HG03460 (cell line): Measurements from ENCODE around the gene ADD1.

ENCODE experiments used
- ATAC-seq: cut with Tn5 transposase; IDR thresholded peaks from one replicate; pipeline ENCODE4 v1.9.1; 2021; ENCODE audit not compliant: unreplicated experiment

Gene ADD1

DNA sequence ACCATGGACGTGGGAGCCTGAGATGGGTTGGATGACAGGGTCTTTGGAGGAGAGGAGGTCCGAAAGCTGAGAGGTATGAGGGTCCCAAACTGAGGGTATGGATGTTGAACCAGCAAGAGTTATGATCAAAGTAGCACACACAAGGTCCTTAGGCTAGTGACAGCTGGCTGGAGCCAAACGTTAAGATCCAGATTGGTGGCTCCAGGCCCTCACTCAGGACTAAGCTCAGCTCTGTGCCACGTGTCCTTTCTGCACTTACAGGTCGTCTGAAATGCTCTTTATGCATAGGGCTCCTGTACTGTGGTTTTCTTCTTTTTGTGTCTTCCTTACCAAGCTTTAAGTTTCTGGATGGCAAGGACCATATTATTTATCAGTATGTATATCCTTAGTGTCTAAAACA, 35.4 kb downstream of the ADD1 start:
- ATAC-seq = no peak

DNA sequence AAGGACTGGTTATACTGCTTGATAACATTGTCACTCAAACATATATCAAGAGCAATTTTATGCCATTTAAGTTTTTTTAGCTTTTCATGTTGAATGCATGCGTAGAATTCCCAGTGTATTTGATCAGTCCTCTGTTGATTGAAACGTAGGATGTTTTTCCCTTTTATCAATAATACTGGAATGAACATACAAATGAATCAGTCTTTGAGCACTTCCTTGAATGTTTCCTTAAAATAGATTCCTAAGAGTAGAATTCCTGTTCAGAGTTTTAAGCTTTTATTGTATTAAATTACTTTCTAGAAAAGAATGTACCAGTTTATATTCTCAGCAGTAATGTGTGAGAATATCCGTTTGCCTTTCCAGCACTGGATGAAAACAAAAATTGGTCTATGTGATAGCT, 37.8 kb downstream of the ADD1 start:
- ATAC-seq = no peak

DNA sequence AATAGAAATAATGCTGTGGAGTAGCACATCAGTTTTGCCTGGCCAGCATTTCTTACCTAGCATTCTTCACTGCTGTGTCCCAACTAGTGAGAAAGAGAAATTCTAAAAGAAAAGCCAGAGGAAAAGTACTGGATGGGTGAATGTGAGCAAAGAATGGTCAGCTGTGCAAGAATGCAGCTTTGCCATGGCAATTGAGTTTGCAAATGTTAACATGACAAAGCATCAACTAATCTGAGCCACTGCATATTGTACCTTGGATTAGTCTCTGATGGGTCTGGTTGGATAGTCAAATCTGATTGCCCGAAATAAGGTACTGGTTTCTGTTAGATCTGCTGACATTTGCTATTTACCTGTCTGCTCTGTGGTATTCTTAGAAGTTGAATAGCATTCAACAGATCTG, 38.7 kb downstream of the ADD1 start:
- no peak for ATAC-seq

DNA sequence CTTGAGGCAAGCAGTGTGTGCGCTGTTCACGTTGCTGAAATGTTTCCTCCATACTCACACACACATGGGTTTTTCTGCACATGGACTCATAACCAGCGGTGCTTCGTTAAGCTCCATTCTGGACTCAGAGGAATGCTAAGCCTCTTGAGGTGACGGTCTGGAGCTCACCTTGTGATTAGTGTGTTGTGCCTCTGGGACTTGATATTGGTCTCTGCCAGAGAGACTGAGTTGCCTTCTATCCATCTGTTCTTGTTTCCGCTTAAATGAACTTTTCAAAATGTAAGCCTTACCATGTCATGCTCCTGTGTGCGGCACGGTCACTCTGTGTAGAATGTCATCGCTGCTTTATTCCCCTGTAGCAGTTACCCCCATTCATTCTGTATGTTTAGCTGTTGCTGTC, 42.5 kb downstream of the ADD1 start:
- no peak for ATAC-seq

DNA sequence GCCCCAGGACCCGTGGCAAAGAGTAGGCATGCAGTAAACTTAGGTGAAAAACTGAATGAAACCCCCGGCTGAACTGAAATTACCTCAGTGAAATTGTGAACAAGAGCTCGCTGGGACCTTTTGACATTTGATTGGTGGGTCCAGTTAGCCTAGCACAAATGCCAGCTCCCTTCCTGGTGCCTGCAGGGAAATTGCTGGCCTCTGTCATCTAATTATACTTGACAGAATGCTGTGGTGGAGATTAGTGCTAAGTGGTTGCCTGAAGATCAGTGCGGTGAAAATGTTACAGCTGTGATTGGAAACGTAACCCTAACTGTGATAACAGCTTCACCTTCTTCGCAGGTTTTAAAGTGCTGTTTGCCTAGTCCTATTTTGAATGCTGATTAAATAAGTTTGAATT, 43.0 kb downstream of the ADD1 start:
- no peak for ATAC-seq

DNA sequence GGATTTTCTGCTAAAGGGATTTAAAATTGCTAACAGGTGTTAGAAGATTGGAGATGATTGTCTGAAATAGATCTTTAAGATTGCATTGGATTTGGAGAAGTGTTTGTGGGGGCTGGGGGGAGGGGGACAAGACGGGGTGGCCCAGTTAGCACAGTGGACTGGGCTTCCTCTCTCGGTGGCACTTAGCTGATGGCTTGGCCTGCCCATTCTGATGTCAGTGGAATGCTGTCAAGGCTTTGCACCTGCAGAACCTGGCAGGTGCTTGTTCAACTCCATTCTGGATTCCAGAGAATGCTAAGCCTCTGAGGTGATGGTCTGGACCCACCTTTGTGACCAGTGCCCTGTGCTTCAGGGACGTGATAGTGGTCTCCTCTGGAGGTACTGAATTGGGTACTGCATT, 43.7 kb downstream of the ADD1 start:
- ATAC-seq = no peak

DNA sequence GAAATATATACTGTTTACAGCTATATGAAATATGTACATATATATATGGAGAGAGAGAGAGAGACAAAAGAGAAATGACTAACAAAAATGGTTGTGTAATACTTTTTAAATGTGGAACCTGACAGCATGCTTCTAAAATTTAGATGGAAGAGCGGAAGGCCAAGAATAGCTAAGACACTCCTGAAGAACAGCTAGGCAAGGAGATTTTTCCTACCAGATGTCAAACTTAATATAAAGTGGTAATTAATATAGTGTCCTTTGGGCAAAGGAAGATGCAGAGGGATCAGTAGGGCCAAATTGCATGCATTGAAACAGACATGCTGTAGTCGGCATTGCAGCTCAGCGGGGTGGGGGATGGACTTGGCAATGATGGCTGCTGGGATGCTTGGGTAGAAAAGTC, 45.2 kb downstream of the ADD1 start:
- no peak for ATAC-seq

DNA sequence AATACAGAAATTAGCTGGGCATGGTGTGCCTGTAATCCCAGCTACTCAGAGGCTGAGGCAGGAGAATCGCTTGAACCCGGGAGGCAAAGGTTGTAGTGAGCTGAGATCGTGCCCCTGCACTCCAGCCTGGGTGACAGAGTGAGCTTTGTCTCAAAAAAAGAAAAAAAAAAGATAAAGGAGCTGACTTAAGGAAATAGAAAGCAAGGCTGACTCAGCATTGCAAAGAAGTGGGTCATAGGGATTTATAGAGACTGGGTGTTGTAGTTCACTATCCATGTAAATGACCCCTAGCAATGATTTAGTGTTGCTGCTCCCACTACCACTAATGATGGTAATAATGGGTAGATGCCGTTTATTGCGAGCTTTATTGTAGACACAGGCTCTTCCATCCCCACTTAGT, 47.6 kb downstream of the ADD1 start:
- no peak for ATAC-seq

DNA sequence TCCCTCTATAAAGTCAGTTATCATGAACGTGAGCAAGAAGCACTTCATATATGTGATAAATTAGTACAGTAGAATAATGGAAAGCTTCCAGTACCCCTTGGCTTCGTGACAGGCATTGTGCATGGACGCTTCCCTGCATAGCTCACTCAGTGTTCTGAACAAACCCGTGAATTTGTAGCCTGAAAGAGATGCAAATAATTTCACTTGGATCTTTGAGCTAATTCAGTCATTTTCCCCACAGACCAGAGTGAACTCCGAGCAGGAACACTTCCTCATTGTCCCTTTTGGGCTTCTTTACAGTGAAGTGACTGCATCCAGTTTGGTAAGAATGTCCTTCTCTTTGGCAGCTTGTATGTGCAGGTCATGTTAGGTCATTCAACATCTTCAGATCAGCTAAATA, 50.1 kb downstream of the ADD1 start:
- ATAC-seq = no peak

DNA sequence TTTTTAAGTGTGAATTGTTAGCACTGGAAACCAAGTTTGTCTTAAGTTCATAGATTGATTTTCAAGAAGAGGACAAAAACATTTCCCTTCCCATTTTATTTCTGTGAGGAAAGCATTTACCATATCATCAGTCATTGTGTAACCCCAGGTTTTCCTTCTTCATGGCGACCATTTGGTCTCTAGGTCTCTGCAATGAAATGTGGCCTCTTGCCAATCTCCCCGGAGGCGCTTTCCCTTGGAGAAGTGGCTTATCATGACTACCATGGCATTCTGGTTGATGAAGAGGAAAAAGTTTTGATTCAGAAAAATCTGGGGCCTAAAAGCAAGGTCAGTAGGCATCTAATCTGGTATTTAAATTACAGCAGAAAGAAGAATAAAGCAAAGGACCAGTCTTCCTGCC, 54.4 kb downstream of the ADD1 start:
- ATAC-seq = no peak

DNA sequence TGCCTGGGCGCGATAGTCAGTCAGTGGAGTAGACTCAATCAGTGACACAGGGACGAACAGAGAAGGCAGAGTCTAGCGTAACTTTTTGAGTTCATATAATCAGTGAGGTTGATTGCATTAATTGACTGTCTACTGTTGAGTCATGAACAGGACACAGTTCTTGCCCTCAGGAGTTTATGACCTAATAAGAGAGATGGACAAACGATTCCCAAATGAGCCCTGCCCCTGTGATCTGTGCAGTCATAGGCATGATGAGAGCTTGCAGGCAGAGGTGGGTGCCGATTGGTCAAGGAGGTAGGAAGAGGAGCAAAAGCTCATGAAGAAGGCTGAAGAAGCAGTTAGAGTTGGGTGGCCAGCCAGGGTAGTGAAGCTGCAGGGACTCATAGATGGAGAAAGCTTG, 57.1 kb downstream of the ADD1 start:
- ATAC-seq = no peak

DNA sequence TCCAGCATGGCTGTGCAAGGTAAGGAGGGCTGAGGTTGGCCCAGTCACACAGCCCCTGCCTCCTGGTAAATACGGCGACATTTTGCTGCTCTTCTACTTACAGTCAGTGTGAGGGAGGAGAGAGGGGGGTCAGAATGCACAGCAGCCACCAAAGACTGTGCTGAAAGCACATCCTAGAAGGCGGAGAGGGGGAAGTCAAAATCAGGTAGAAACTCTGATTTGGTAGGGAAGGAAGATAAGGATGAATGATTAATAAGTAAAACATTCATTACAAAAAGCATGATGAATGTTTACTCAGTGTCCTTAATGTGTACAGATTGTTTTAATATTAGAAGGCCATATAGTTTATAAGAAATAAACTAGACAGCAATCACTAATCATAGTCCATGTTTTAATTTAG, 57.5 kb downstream of the ADD1 start:
- no peak for ATAC-seq

DNA sequence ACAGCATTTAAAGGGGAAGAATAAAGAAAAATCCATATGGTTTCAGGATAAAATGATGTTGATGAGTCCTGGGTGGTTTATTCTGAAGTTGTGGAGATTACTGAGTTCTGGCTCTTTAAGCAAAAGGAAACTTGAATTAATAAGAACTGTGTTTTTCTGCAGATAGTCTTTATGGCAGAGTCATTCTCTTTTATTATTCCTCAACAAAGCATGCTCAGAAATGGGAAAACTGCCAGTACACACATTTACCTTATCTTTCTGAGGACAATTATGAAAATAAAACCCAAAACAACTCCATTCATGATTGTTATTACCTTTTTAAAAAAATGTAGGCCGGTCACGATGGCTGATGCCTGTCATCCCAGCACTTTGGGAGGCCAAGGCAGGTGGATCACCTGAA, 58.5 kb downstream of the ADD1 start:
- no peak for ATAC-seq

DNA sequence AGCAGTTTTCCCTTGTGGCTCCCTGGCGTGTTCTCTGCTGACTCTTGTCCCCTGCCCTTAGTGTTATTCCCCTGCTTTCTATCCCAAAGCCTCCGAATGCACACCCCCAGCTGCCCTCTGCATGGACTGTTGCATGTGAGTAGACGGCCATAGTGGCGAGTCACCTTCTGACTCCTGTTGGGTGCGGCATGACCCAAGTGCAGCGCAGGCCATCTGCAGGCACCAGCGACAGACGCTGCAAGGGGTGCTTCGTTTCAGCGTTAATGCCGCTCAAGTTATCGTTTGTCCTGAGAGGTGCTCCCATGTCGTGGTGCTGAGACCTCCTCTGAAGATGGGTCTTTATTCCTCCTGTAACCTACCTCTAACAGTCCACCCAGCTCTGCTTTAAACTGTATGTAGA, 61.9 kb downstream of the ADD1 start:
- ATAC-seq = no peak

DNA sequence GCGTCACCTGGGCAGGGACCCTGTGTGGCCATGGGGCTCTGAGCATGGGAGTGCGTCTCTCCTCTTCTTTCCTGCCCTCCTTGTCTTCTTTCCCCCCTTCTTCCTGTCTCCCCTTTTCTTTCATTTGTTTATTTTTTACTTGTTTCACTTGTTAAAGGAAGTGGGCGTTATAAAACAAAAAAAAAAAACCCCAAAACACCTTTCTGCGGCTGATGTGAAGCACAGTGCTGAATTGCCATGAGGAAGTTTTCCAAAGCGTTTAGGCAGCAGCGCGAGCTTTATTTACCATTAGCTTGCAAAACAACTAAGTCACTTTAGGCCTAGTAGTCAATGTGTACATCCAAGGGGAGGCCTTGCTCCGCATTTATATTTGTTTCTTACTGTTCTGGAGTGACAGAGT, 62.6 kb downstream of the ADD1 start:
- ATAC-seq = no peak

DNA sequence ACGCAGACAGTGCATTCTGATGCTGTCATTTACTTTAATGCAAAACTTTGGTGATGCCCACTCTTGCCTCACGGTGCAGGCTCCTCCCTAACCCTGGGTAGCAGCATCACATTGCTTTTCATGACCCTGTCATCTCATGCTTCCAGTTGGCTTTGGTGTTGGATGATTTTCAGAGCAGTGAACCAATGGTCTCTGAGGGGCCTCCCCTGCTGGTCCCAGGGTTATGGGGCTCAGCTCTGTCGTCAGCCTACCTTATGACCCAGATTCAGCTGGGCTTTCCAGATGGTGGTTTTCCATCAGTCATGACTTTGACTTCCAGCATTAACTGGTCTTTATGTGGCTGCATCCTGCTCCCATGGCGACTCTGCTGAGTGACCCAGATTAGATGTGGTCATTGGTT, 63.6 kb downstream of the ADD1 start:
- ATAC-seq = no peak

DNA sequence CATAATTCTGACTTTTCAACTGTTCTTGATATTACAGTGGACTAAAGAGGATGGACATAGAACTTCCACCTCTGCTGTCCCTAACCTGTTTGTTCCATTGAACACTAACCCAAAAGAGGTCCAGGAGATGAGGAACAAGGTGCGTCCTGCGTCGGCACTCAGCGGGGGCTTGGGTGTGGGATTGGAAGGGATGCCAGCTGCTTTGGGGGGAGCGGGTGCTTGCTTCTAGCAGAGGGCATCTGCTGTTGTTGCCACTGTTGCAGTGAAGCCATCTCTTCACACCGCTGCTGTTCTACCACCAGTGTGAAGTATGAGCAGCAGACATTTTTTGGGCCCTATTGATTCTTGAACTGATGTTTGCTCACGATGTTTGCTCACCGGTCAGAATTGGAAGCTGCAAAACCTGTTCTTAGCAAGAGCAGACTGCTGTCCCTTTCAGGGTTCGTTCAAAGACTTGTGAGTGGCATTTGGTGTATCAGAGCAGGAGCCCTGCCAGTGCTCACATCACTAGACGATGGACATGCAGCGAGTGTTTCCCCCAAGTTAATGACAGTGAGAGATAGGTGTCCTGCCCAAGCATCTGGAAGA, 64.2 kb downstream of the ADD1 start:
- ATAC-seq = no peak

DNA sequence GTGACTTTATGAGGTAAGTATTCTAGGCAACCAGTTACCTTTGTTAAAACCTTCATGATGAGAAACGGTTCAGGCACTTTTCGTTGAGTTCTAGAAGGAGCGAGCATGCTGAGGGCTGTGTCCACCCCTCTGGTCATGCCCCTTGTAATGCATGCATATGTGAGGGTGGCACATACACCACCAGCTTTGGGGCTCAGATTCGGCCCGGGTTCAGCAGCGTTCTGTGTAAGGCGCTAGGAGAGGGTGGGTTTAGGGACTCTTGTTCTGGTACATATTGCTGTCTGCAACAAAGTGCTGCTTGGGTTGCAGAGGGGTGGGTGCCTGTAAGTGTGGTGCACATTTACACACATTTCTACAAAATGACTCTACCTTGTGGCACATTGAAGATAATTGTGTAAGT, 65.0 kb downstream of the ADD1 start:
- ATAC-seq = no peak

DNA sequence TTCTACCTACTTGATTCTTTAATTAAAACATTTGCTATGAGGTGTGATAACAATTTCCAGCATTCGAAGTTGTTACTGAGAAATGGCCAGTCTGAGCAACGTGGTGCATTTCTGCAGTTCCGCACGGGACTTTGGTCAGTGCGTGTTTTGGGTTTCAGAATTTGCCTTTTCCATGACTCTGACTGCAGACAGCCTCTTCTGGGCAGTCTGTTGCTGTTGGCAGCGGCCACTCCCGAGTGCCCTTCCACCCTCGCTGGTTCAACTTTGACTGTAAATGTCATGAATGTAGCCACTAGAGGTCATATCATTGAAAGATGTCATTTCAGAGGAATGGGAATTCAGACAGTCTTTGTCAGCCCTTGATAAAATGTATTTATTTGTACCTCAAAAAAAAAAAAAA, 65.9 kb downstream of the ADD1 start:
- ATAC-seq = no peak

DNA sequence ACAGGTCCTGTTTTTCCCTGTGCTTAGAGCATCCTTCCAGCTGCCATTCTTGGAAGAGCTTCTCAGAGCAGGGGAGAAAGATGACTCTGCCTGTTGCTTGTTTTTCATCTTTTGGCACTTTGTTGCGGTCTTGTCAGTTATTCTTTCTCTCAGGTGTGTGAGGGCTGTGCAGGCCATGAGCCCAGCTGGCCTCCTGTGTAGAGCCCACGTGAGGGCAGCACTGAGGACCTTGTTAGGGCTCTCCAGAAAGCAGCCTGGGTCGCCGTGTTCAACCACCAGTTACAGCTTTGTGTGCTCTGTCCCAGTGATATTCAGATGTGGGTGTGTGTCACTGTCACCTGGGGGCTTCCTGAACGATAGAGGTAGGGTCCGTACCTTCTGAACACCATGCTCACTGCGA, 66.8 kb downstream of the ADD1 start:
- ATAC-seq = no peak

DNA sequence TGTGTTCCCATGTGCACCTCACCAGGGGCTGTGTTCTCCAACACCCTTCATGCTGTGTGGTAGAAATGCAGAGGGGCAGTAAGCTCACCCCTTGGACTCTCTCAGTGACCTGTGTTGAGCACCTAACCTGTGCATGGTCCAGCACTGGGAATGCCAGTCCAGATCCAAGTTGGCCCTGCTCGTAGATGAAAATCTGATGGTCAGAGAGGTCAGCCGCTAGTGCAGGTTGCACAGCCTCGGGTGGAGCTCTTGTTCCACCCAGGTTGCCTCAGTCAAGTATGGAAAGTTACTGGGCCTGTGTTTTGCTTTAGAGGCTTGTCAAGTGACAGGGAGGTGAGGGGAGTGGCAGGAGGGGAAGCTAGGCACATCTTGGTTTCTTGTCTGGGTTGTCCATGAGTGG, 68.2 kb downstream of the ADD1 start:
- ATAC-seq = no peak

DNA sequence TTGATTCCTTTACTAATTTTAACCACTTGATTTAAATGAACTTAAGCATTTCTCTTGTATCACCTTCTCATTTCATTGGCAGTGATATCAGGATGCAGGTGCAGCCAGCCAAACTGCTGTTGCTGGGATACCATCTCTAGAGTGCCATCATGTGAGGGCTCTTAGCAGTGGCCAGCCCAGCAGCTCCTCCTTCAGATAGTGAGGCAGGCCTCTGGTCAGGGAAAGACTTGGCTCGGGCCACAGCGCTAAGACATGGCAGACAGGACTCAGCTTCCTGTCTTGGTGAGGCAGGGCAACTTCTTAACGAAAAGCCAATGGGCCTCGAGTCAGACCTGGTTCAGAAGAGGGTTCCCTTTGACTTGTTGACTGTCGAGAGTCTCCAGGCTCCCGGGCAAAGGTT, 69.5 kb downstream of the ADD1 start:
- ATAC-seq = no peak

DNA sequence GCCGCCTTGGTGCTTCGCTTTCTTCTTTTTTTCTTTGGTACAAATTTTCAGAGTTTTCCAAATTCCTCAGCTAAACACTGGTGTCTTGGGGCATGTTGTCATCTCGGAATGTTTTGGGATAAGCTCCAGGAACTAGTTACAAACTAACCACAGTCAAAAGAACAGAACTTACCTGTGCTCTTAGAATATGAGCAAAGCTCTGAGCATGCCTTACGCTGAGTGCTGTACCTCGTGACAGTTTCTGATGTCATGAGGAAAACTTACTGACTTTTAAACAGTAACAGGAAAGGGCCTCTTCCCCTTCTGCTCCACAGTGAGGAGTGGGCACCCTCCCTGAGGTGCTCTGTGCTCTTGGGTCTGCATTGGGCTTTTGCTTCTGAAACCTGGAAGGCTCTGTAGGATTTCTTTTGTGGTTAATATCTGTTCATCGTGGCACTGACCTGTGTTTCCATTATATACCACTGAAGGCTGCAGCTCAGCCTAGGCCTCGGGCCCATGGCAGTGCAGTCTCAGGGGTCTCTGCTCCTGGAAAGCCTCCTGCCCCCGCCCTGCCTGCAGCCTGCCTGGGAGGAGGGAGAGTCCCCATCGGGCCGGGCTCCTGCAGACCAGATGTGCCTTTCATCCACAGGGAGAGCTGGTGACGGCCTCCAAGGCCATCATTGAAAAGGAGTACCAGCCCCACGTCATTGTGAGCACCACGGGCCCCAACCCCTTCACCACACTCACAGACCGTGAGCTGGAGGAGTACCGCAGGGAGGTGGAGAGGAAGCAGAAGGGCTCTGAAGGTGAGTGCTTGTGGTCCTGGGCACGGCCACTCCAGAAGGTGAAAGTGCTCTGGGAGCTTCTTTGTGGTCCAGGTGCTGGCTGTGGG, 70.8 kb downstream of the ADD1 start:
- ATAC-seq = no peak
